Mesodermal cell (in vitro differentiated cells): ENCODE measurements around the gene TMA7B.
"Not testable (repeated sequence)": the region's sequence is repeated elsewhere in the genome, so short reads cannot be mapped to it uniquely, and the experiment has no call there.

ENCODE experiments used
- H3K27ac ChIP-seq: 2 replicates; pipeline ENCODE4 v1.7.0; 2013; ENCODE audit warnings: mild to moderate bottlenecking, low read depth, low read length, moderate library complexity; ENCODE audit not compliant: severe bottlenecking
- H3K36me3 ChIP-seq: 2 replicates; pipeline ENCODE4 v1.7.1; 2013; ENCODE audit warnings: mild to moderate bottlenecking, low read length, moderate library complexity; ENCODE audit not compliant: control insufficient read depth, insufficient read depth
- H3K4me1 ChIP-seq: one replicate; pipeline ENCODE4 v1.7.1; 2013; ENCODE audit warnings: mild to moderate bottlenecking, low read length; ENCODE audit not compliant: insufficient read depth, control insufficient read depth, poor library complexity, severe bottlenecking
- H3K4me3 ChIP-seq: 2 replicates; pipeline ENCODE4 v1.7.0; 2013; ENCODE audit warnings: low read length, control low read depth, mild to moderate bottlenecking; ENCODE audit not compliant: insufficient read depth, poor library complexity, severe bottlenecking; ENCODE audit errors: extremely low read depth
- H3K9me3 ChIP-seq: 2 replicates; pipeline ENCODE4 v1.7.1; 2013; ENCODE audit warnings: mild to moderate bottlenecking, low read length, moderate library complexity; ENCODE audit not compliant: control insufficient read depth
- WGBS, 2 experiments: methylation state at CpG; one replicate each; pipeline ENCODE4 v1.1.5; 2013; ENCODE audit warnings: missing lambda C conversion rate in 2 of 2; ENCODE audit not compliant: insufficient coverage in 2 of 2; 5-methylcytosine and 5-hydroxymethylcytosine counted together

TMA7B gene

GRCh38 chr22:39943337-39943736 lies 16.9 kb upstream of the TMA7B start:
- Histone ChIP-seq H3K27ac (no peak overlapping the region), H3K36me3 (no peaks in the 10 kb centered on the region), H3K4me1 (peaks cover 36% of the 10 kb centered on the region), H3K4me3 (no peak overlapping the region), H3K9me3 (no peaks in the 10 kb centered on the region)
- 70 to 100% methylated on average over 2 to 4 of the region's 5 CpGs for WGBS, 2 experiments

- H3K9me3 ChIP-seq: no peaks in the 10 kb centered on the region
- no peaks in the 10 kb centered on the region for H3K36me3 ChIP-seq
- H3K4me1 ChIP-seq: peaks cover 41% of the 10 kb centered on the region
- no peak overlapping the region for H3K4me3 ChIP-seq
- WGBS, 2 experiments: 82 to 86% methylated on average over 8 of the region's 11 CpGs
- no peak overlapping the region for H3K27ac ChIP-seq
These were observed 16.0 kb upstream of the TMA7B start for GRCh38 chr22:39943953-39944872.

GRCh38 chr22:39946126-39946502 lies 14.1 kb upstream of the TMA7B start:
- Histone ChIP-seq H3K9me3 (no peaks in the 10 kb centered on the region), H3K36me3 (no peaks in the 10 kb centered on the region), H3K4me3 (no peak overlapping the region), H3K27ac (peak overlapping the region; percentile 81), H3K4me1 (peaks cover 37% of the 10 kb centered on the region)
- 91 to 100% methylated on average over 1 of the region's 4 CpGs for WGBS, 2 experiments

- Histone ChIP-seq H3K4me3 (peak overlapping the region; percentile 28), H3K36me3 (no peaks in the 10 kb centered on the region), H3K27ac (peak overlapping the region; percentile 81), H3K9me3 (no peaks in the 10 kb centered on the region), H3K4me1 (peaks cover 34% of the 10 kb centered on the region)
- WGBS, 2 experiments: 13 to 29% methylated on average over 3 to 6 of the region's 8 CpGs
These were observed 13.5 kb upstream of the TMA7B start for GRCh38 chr22:39946503-39947219.

- Histone ChIP-seq H3K4me1 (peaks cover 34% of the 10 kb centered on the region), H3K4me3 (peak overlapping the region; percentile 28), H3K36me3 (no peaks in the 10 kb centered on the region), H3K27ac (peak overlapping the region; percentile 81), H3K9me3 (no peaks in the 10 kb centered on the region)
- WGBS, 2 experiments: 85 to 87% methylated on average over 6 of the region's 8 CpGs
These were observed 12.7 kb upstream of the TMA7B start for GRCh38 chr22:39947220-39948216.

- Histone ChIP-seq H3K4me1 (peaks cover 33% of the 10 kb centered on the region), H3K27ac (no peak overlapping the region), H3K9me3 (no peaks in the 10 kb centered on the region), H3K4me3 (no peak overlapping the region), H3K36me3 (no peaks in the 10 kb centered on the region)
- WGBS, 2 experiments: 93 to 96% methylated on average over 8 of the region's 8 CpGs
These were observed 10.0 kb upstream of the TMA7B start for GRCh38 chr22:39949964-39950737.

GRCh38 chr22:39951603-39952293 lies 8.4 kb upstream of the TMA7B start:
- H3K4me1 ChIP-seq: peaks cover 25% of the 10 kb centered on the region
- not testable (repeated sequence) for H3K9me3 ChIP-seq, H3K4me3 ChIP-seq, H3K27ac ChIP-seq, H3K36me3 ChIP-seq
- WGBS, 2 experiments: 94 to 96% methylated on average over 8 to 10 of the region's 11 CpGs

GRCh38 chr22:39952347-39952746 lies 7.8 kb upstream of the TMA7B start:
- H3K4me1 ChIP-seq: peaks cover 19% of the 10 kb centered on the region
- no peak overlapping the region for H3K27ac ChIP-seq
- H3K4me3 ChIP-seq: no peak overlapping the region
- WGBS, 2 experiments: 96 to 98% methylated on average over 6 of the region's 6 CpGs
- H3K36me3 ChIP-seq: peaks cover 5% of the 10 kb centered on the region
- H3K9me3 ChIP-seq: no peaks in the 10 kb centered on the region

- H3K9me3 ChIP-seq: no peaks in the 10 kb centered on the region
- 85 to 100% methylated on average over 2 of the region's 2 CpGs for WGBS, 2 experiments
- H3K4me3 ChIP-seq: no peak overlapping the region
- peaks cover 5% of the 10 kb centered on the region for H3K36me3 ChIP-seq
- H3K27ac ChIP-seq: no peak overlapping the region
- peaks cover 11% of the 10 kb centered on the region for H3K4me1 ChIP-seq
These were observed 7.1 kb upstream of the TMA7B start for GRCh38 chr22:39953101-39953500.
